GM23338 (cell line): ENCODE measurements around the gene PNPLA7. TPM values are rescaled to one million over a fixed set of nuclear protein-coding genes. Genes with fewer than 3 reads are reported as not detected.

ENCODE experiments used
- ATAC-seq: fragments of 200-7000 bp; cut with Tn5 transposase; 3 replicates; pipeline ENCODE4 v1.9.1; 2020
- DNase-seq: peaks from one replicate; pipeline ENCODE4 v3.0.0-alpha.2; 2015; ENCODE audit warnings: low spot score
- H2AFZ ChIP-seq: fragments of 200-600 bp; sonication (generic); 2 replicates; pipeline ENCODE4 v1.8.0; 2016; ENCODE audit warnings: antibody characterized with exemption, mild to moderate bottlenecking, moderate library complexity
- H3F3A ChIP-seq: fragments of 200-600 bp; sonication (generic); replicated peaks from 2 replicates; pipeline ENCODE4 v1.8.0; 2017; ENCODE audit warnings: antibody characterized with exemption, mixed run types, low read depth
- H3K27ac ChIP-seq: fragments of 200-600 bp; sonication (generic); 2 replicates; pipeline ENCODE4 v1.6.1; 2016; ENCODE audit warnings: low read depth
- H3K27me3 ChIP-seq: fragments of 200-600 bp; sonication (generic); 2 replicates; pipeline ENCODE4 v1.8.0; 2016; ENCODE audit warnings: mild to moderate bottlenecking, mixed run types, moderate library complexity; ENCODE audit not compliant: insufficient read depth
- H3K36me3 ChIP-seq: fragments of 200-600 bp; sonication (generic); 2 replicates; pipeline ENCODE4 v1.8.0; 2016; ENCODE audit warnings: mild to moderate bottlenecking; ENCODE audit not compliant: insufficient read depth
- H3K4me1 ChIP-seq: fragments of 200-600 bp; sonication (generic); 2 replicates; pipeline ENCODE4 v1.8.0; 2016; ENCODE audit warnings: mild to moderate bottlenecking, moderate library complexity; ENCODE audit not compliant: insufficient read depth
- H3K4me2 ChIP-seq: fragments of 200-600 bp; sonication (generic); 2 replicates; pipeline ENCODE4 v1.7.1; 2017; ENCODE audit warnings: mixed run types
- H3K4me3 ChIP-seq: fragments of 200-600 bp; sonication (generic); 2 replicates; pipeline ENCODE4 v1.6.1; 2016; ENCODE audit warnings: mixed run types
- H3K79me2 ChIP-seq: fragments of 200-600 bp; sonication (generic); replicated peaks from 2 replicates; pipeline ENCODE4 v1.8.0; 2017; ENCODE audit warnings: mild to moderate bottlenecking; ENCODE audit not compliant: insufficient read depth
- H3K9me2 ChIP-seq: fragments of 200-600 bp; sonication (generic); 2 replicates; pipeline ENCODE4 v1.8.0; 2017; ENCODE audit not compliant: insufficient read depth
- H4K20me1 ChIP-seq: fragments of 200-600 bp; sonication (generic); replicated peaks from 2 replicates; pipeline ENCODE4 v1.8.0; 2017; ENCODE audit warnings: mild to moderate bottlenecking; ENCODE audit not compliant: insufficient read depth
- H3K27ac Mint-ChIP-seq: 2 replicates; pipeline ENCODE4 v1.8.0; 2020; ENCODE audit warnings: inconsistent platforms, mild to moderate bottlenecking, moderate library complexity, mixed read lengths
- H3K27me3 Mint-ChIP-seq: 3 replicates; pipeline ENCODE4 v1.8.0; 2022; ENCODE audit warnings: low read depth, mild to moderate bottlenecking, moderate library complexity, mixed read lengths, inconsistent platforms; ENCODE audit not compliant: insufficient read depth, poor library complexity
- H3K36me3 Mint-ChIP-seq: 3 replicates; pipeline ENCODE4 v1.8.0; 2021; ENCODE audit warnings: low read depth, mild to moderate bottlenecking, inconsistent platforms, moderate library complexity, mixed read lengths
- H3K4me1 Mint-ChIP-seq: 3 replicates; pipeline ENCODE4 v1.8.0; 2020; ENCODE audit warnings: mild to moderate bottlenecking, inconsistent platforms, mixed read lengths
- H3K4me3 Mint-ChIP-seq: 3 replicates; pipeline ENCODE4 v1.8.0; 2021; ENCODE audit warnings: moderate library complexity, mild to moderate bottlenecking, inconsistent platforms, mixed read lengths
- H3K9me3 Mint-ChIP-seq: 3 replicates; pipeline ENCODE4 v1.8.0; 2020; ENCODE audit warnings: moderate library complexity, mild to moderate bottlenecking, inconsistent platforms, mixed read lengths
- JUNB ChIP-seq: IDR thresholded peaks from one replicate; pipeline ENCODE4 v1.6.1; 2016; ENCODE audit warnings: antibody characterized with exemption; ENCODE audit not compliant: unreplicated experiment
- POLR2AphosphoS5 ChIP-seq: IDR thresholded peaks from 2 replicates; pipeline ENCODE4 v1.6.1; 2016; ENCODE audit warnings: antibody characterized with exemption, low read depth
- REST ChIP-seq: IDR thresholded peaks from one replicate; pipeline ENCODE4 v1.6.1; 2018; ENCODE audit warnings: antibody characterized with exemption; ENCODE audit not compliant: unreplicated experiment
- ZNF114 ChIP-seq: fragments of 250-450 bp; sonication (Bioruptor Pico); IDR thresholded peaks from 2 replicates; pipeline ENCODE4 v1.5.0; 2020; ENCODE audit warnings: mild to moderate bottlenecking, moderate library complexity
- ZNF462 ChIP-seq: fragments of 250-450 bp; sonication (Bioruptor Pico); IDR thresholded peaks from 2 replicates; pipeline ENCODE4 v1.5.0; 2020; ENCODE audit warnings: mild to moderate bottlenecking, moderate library complexity
- polyA plus RNA-seq: library from polyadenylated mRNA; unstranded; fragments of >200 nt; fragmentation: Nextera tagmentation; extraction: Ambion mirVana; gene quantifications from 2 replicates; pipeline ENCODE4 v1.2.1, GENCODE V29; 2016
- total RNA-seq: library from RNA; depleted of rRNA; stranded (reverse); fragments of >200 nt; shearing (Covaris generic); gene quantifications from 2 replicates; pipeline ENCODE4 v1.2.3, GENCODE V29; 2014

Gene PNPLA7
- total and polyA plus RNA-seq, 2 experiments from 2014 or later: 0.45 to 0.80 TPM

- TF ChIP-seq ZNF462 (CRISPR knock-in tag): no peak
- TF ChIP-seq JUNB: no peak
- no peak for TF ChIP-seq ZNF114 (CRISPR knock-in tag)
- TF ChIP-seq POLR2AphosphoS5: no peak
Observed at GRCh38 chr9:137502008-137502911, 47.9 kb downstream of the PNPLA7 start (continued).

GRCh38 chr9:137501457-137501856, 48.7 kb downstream of the PNPLA7 start:
- Mint-ChIP-seq H3K27me3 (peaks cover 38% of the 10 kb centered on the region), H3K36me3 (peaks cover 36% of the 10 kb centered on the region), H3K4me1 (peaks cover 2% of the 10 kb centered on the region; the same call in 1 of the 3 replicates), H3K4me3 (peak overlapping the region; percentile 26; the same call in 2 of the 3 replicates), H3K9me3 (peaks cover 79% of the 10 kb centered on the region), H3K27ac (no peak overlapping the region)
- Histone ChIP-seq H3K36me3 (no peaks in the 10 kb centered on the region), H3F3A (no peaks in the 10 kb centered on the region), H4K20me1 (no peaks in the 10 kb centered on the region), H3K27me3 (no peaks in the 10 kb centered on the region), H3K9me2 (no peaks in the 10 kb centered on the region), H3K4me1 (no peaks in the 10 kb centered on the region), H3K27ac (no peak overlapping the region), H3K4me3 (no peak overlapping the region), H3K4me2 (no peak overlapping the region), H3K79me2 (no peaks in the 10 kb centered on the region), H2AFZ (no peak overlapping the region)
- ATAC-seq (no peak), DNase-seq (no peak)
- no peak for TF ChIP-seq REST
